Left lung (tissue), 10 donors: Measurements from ENCODE around the gene TCEAL6. TPM values are rescaled to one million over a fixed set of nuclear protein-coding genes. Genes with fewer than 3 reads are reported as not detected.
A peak's percentile ranks its signal among the peaks of the same experiment; 100 is the strongest.
"Not testable (repeated sequence)": the region's sequence is repeated elsewhere in the genome, so short reads cannot be mapped to it uniquely, and the experiment has no call there.

Source experiments
- ATAC-seq: fragments of 200-7000 bp; cut with Tn5 transposase; one replicate; pipeline ENCODE4 v1.9.1; 2020; ENCODE audit warnings: moderate library complexity
- DNase-seq, 4 donors: peaks; one replicate each; pipeline ENCODE4 v3.0.0-alpha.2; 2013 to 2020
- H3K27ac ChIP-seq, 2 donors: fragments of 200-600 bp; sonication (generic) in 1 of 2; one replicate each; pipeline versions ENCODE4 v1.5.0 to v1.8.0; 2020 to 2021
- H3K27me3 ChIP-seq, 2 donors: fragments of 200-600 bp; sonication (generic) in 1 of 2; one replicate each; pipeline versions ENCODE4 v1.5.0 to v1.8.0; 2020 to 2021
- H3K36me3 ChIP-seq, 2 donors: fragments of 200-600 bp; sonication (generic) in 1 of 2; one replicate each; pipeline versions ENCODE4 v1.5.0 to v1.8.0; 2020 to 2021
- H3K4me1 ChIP-seq, 2 donors: fragments of 200-600 bp; one replicate each; pipeline ENCODE4 v1.8.0; 2021
- H3K4me3 ChIP-seq, 2 donors: fragments of 200-600 bp; sonication (generic) in 1 of 2; one replicate each; pipeline versions ENCODE4 v1.5.0 to v1.8.0; 2020 to 2021; ENCODE audit warnings: mild to moderate bottlenecking in 1 of 2
- H3K9me3 ChIP-seq, 2 donors: fragments of 200-600 bp; sonication (generic) in 1 of 2; one replicate each; pipeline versions ENCODE4 v1.5.0 to v1.8.0; 2020 to 2021
- CTCF ChIP-seq, 2 donors: fragments of 200-600 bp; sonication (generic) in 1 of 2; IDR thresholded peaks; one replicate each; pipeline versions ENCODE4 v1.5.0 to v1.8.0; 2021; ENCODE audit warnings: antibody characterized with exemption in 2 of 2
- intact Hi-C, 2 donors: fragments of 100-400 bp; cut with DNase I; formaldehyde crosslinking; loops; one replicate each; pipeline versions ENCODE4 v1.11.2 to v1.14.2; 2022
- polyA plus RNA-seq, 6 donors: library from polyadenylated mRNA; unstranded; fragments of 120-200 nt; gene quantifications; one replicate each; pipeline ENCODE4 v1.2.1, GENCODE V29; 2013; ENCODE audit not compliant: insufficient read length in 6 of 6
- total RNA-seq, 2 donors: library from RNA; stranded (reverse); fragmentation: NEBNext Ultra II Directional; extraction: Animal tissue kit (Norgen Biotek cat#: 25700); gene quantifications; one replicate each; pipeline ENCODE4 v1.2.1, GENCODE V29; 2021
- donor health status: DM: no; HTN: yes; CAD: no.
- donor health status: DM: no; HTN: no; CAD: no.

TCEAL6 gene
- total and polyA plus RNA-seq, 8 donors = 0.23 TPM; not detected in 7

GRCh38 chrX:102138064-102138463 is 4.2 kb downstream of the TCEAL6 start:
- DNase-seq (no peak), ATAC-seq (no peak)
- Histone ChIP-seq H3K27ac (no peak overlapping the region), H3K36me3 (no peaks in the 10 kb centered on the region), H3K4me1 (no peaks in the 10 kb centered on the region), H3K9me3 (no peaks in the 10 kb centered on the region), H3K4me3 (no peak overlapping the region), H3K27me3 (peaks cover 14 to 22% of the 10 kb centered on the region in 2 donors)
- no peak for TF ChIP-seq CTCF (IDR thresholded peaks at IDR 0.05)
- intact Hi-C loops = no loop called here

DNA sequence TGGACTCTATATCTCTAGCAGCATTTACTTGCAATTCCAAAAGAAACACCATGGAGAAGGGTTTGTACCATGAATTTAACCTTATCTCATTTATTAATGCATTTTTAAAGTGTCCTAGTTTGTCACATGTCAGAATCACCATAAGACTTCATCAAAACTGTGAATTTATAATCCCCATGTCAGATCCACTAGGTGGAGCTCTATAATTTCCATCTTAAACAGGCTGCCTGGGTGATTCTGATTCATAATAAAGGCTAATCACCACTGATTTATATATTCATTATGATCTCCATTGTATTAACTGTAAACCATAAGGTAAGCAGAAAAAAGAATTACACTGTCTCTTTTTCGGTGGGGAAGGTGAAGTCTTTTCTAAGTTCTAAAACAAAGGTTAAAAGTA is 12.8 kb downstream of the TCEAL6 start:
- no peaks in the 10 kb centered on the region for H3K36me3 ChIP-seq
- H3K27me3 ChIP-seq = peaks cover 13 to 23% of the 10 kb centered on the region in 2 donors
- no peaks in the 10 kb centered on the region for H3K9me3 ChIP-seq
- intact Hi-C loops = no loop called here
- DNase-seq (no peak), ATAC-seq (peak; percentile 30)
- H3K27ac ChIP-seq = no peak overlapping the region
- TF ChIP-seq CTCF (IDR thresholded peaks at IDR 0.05) = no peak
- H3K4me1 ChIP-seq = no peaks in the 10 kb centered on the region
- no peak overlapping the region for H3K4me3 ChIP-seq

- TF ChIP-seq CTCF (IDR thresholded peaks at IDR 0.05) = no peak
- intact Hi-C loops = no loop called here
- DNase-seq (no peak), ATAC-seq (no peak)
- no peaks in the 10 kb centered on the region for H3K4me1 ChIP-seq
- no peaks in the 10 kb centered on the region for H3K9me3 ChIP-seq
- H3K27ac ChIP-seq = no peak overlapping the region
- peaks cover 4 to 23% of the 10 kb centered on the region in 2 donors for H3K27me3 ChIP-seq
- no peaks in the 10 kb centered on the region for H3K36me3 ChIP-seq
- no peak overlapping the region for H3K4me3 ChIP-seq
These were observed 15.4 kb downstream of the TCEAL6 start for GRCh38 chrX:102126863-102127262.

DNA sequence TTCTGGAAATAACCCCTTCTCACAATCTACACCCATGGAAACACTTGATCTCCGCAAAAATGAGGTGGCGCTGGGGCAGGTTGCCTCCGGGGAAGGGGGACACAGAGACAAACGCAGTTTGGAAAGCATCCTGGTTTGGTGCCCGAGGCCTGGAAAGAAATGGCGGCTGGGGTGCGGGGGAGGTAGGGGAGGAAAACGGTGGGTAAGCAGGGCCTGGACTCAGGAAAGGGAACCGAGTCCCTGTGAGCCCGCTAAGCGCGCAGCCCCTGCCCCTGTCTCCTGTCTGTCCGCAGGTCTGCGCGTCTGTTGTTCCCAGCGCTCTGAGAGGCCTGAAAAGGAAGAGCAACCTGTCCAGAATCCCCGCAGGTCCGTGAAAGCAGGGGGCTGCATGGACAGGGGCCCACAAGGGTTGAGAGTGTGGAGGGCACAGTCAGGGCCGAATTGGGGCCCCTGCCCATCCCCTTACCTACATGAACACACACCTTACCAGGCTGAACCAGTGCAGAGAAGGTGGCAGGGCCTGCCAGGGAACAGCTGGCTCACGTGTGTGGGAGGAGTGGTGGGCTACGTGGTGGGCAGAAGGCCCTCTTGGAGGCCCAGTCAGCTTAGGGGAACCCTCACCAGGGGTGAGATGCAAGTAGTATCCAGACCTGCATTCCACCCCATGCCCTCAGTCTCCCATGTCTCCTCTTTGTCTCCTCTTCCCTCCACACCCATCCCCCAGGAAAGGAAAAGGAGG is 16.0 kb downstream of the TCEAL6 start:
- H3K4me3 ChIP-seq, H3K36me3 ChIP-seq, H3K27ac ChIP-seq, DNase-seq, H3K4me1 ChIP-seq, H3K9me3 ChIP-seq, ATAC-seq, intact Hi-C loops: not testable (repeated sequence)
- peaks cover 4 to 23% of the 10 kb centered on the region in 2 donors for H3K27me3 ChIP-seq

- ATAC-seq (peak; percentile 89), DNase-seq (peak in 2 of 4 donors; percentile 15 to 53)
- H3K4me3 ChIP-seq, H3K27ac ChIP-seq, intact Hi-C loops, H3K4me1 ChIP-seq, H3K36me3 ChIP-seq, H3K9me3 ChIP-seq: not testable (repeated sequence)
- H3K27me3 ChIP-seq = peaks cover 4 to 23% of the 10 kb centered on the region in 2 donors
These were observed 16.8 kb downstream of the TCEAL6 start, which contains the start of gene TCEAL2 for GRCh38 chrX:102125436-102125835. TCEAL2 (plus strand) TSS chrX:102125679; CDS start chrX:102126831, 1,152 bp downstream.

DNA sequence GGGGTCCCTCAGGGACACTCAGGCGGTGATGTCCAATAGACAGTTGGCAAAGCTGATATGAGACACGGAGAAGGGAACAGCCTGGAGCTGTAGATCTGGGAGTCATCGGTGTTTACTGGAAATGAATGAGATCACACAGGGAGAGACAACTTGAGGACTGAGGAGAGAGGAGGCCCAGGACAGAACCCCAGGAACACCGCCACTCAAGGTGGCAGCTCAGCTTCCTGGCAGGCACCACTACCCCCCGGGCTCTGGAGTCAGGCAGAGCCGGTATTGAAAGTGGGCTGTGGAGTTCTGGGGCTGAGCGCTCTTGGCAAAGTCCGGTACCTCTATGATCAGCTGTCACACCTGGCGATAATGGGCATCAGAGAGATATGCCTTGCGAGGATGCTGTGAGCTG is 17.3 kb downstream of the TCEAL6 start:
- H3K4me1 ChIP-seq, intact Hi-C loops, H3K4me3 ChIP-seq, H3K27ac ChIP-seq, DNase-seq, H3K36me3 ChIP-seq, H3K9me3 ChIP-seq: not testable (repeated sequence)
- peaks cover 4 to 23% of the 10 kb centered on the region in 2 donors for H3K27me3 ChIP-seq
- peak; percentile 21 for ATAC-seq

DNA sequence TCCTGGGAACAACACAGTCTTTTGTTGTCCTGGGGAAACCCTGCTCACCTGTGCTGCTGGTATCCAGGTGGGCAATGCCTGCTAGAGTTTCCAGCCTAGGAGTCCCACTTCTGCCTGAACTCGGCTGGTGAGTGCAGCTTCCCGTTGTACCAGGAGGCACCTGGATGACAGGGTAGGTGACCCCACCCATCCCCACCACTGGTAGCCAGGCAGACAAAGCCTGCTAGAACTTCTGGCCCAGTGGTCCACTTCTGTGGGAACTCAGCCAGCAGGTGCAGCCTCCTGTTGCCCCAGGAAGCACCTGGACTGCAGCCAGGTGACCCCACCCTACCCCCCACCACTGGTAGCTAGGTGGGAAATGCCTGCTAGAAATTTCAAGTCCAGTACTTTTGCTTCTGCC is 26.5 kb downstream of the TCEAL6 start:
- DNase-seq = no peak
- Histone ChIP-seq H3K9me3 (no peaks in the 10 kb centered on the region), H3K27ac (no peak overlapping the region), H3K4me1 (no peaks in the 10 kb centered on the region), H3K27me3 (peaks cover 0 to 3% of the 10 kb centered on the region in 2 donors), H3K36me3 (no peaks in the 10 kb centered on the region), H3K4me3 (no peak overlapping the region)
- intact Hi-C loops = no loop called here
- TF ChIP-seq CTCF (IDR thresholded peaks at IDR 0.05) = no peak
- ATAC-seq = no peak
